22Rv1 (cell line): ENCODE results near the gene ESPNL.

Experiments
- ZFX ChIP-seq: fragments of 450-650 bp; IDR thresholded peaks from 2 replicates; pipeline ENCODE4 v1.6.1; 2017; ENCODE audit warnings: antibody characterized with exemption, borderline replicate concordance
- TF ChIP-seq, protein P1 (sequence below): fragments of 450-650 bp; IDR thresholded peaks from 2 replicates; pipeline ENCODE4 v1.5.1; 2017; ENCODE audit warnings: mild to moderate bottlenecking

GRCh38 chr2:238163481-238164198 lies 63.5 kb downstream of the ESPNL start:
- TF ChIP-seq, protein P1, sequence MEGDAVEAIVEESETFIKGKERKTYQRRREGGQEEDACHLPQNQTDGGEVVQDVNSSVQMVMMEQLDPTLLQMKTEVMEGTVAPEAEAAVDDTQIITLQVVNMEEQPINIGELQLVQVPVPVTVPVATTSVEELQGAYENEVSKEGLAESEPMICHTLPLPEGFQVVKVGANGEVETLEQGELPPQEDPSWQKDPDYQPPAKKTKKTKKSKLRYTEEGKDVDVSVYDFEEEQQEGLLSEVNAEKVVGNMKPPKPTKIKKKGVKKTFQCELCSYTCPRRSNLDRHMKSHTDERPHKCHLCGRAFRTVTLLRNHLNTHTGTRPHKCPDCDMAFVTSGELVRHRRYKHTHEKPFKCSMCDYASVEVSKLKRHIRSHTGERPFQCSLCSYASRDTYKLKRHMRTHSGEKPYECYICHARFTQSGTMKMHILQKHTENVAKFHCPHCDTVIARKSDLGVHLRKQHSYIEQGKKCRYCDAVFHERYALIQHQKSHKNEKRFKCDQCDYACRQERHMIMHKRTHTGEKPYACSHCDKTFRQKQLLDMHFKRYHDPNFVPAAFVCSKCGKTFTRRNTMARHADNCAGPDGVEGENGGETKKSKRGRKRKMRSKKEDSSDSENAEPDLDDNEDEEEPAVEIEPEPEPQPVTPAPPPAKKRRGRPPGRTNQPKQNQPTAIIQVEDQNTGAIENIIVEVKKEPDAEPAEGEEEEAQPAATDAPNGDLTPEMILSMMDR, result no peak
- TF ChIP-seq ZFX, result no peak
